BJ (cell line): ENCODE results near the gene ZNF292. TPM values are rescaled to one million over a fixed set of nuclear protein-coding genes. Genes with fewer than 3 reads are reported as not detected.

Source experiments
- CTCF ChIA-PET: fragments of 350-600 bp; formaldehyde crosslinking; extraction: SDS; loops from one replicate; lab custom pipeline; 2021; ENCODE audit warnings: antibody characterized with exemption, inconsistent platforms; lab: Yijun Ruan, JAX
- POLR2A ChIA-PET: fragments of 300-600 bp; sonication (Branson Sonifier 250); formaldehyde crosslinking; extraction: SDS; loops from one replicate; lab custom pipeline; 2021; ENCODE audit warnings: antibody characterized with exemption; lab: Charles Lee
- DNase-seq: peaks from one replicate; pipeline ENCODE4 v3.0.0-alpha.2; 2011; ENCODE audit warnings: low read depth
- H3K27me3 ChIP-seq: 2 replicates; pipeline ENCODE4 v1.6.0; 2011; ENCODE audit warnings: low read length; ENCODE audit not compliant: control insufficient read depth, insufficient read depth
- H3K36me3 ChIP-seq: 2 replicates; pipeline ENCODE4 v1.5.1; 2011; ENCODE audit warnings: low read length; ENCODE audit not compliant: control insufficient read depth, insufficient read depth
- H3K4me3 ChIP-seq: 2 replicates; pipeline ENCODE4 v1.5.1; 2011; ENCODE audit warnings: low read depth, mild to moderate bottlenecking, control low read depth, low read length
- polyA plus RNA-seq: library from polyadenylated mRNA; depleted of rRNA; stranded (reverse); fragments of >200 nt; gene quantifications from 2 replicates; pipeline ENCODE4 v1.2.3, GENCODE V29; 2011
- TF ChIP-seq, protein P1 (sequence below): IDR thresholded peaks from 2 replicates; pipeline ENCODE4 v1.5.1; 2011; ENCODE audit warnings: low read depth, mild to moderate bottlenecking, control low read depth, inconsistent platforms, low read length, moderate library complexity; ENCODE audit not compliant: insufficient read depth

Gene ZNF292
- polyA plus RNA-seq, 1 experiment: 4.1 TPM

DNA sequence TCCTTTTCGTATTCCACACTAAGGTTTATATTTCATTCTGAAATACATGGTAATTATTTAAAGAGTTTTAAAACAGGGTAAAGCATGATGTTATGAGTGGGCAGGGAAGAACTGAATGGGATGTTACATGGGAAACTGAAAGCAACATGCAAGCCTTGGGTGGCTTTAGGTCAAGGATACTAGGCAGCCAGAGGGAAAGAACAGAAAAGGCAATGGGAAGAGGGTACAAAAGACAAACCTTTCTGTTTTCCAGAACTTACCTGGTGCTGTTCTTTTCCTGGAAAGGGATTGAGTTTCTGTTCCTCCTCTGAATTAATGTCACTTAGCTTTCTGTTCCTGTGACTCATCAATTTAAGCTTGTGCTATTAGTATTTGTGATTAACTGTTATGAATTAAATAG, 95.9 kb downstream of the ZNF292 start:
- H3K27me3 ChIP-seq: no peaks in the 10 kb centered on the region
- no peak overlapping the region for H3K4me3 ChIP-seq
- peaks cover 12% of the 10 kb centered on the region for H3K36me3 ChIP-seq
- CTCF ChIA-PET: no interaction called here
- DNase-seq: no peak
- TF ChIP-seq, protein P1, sequence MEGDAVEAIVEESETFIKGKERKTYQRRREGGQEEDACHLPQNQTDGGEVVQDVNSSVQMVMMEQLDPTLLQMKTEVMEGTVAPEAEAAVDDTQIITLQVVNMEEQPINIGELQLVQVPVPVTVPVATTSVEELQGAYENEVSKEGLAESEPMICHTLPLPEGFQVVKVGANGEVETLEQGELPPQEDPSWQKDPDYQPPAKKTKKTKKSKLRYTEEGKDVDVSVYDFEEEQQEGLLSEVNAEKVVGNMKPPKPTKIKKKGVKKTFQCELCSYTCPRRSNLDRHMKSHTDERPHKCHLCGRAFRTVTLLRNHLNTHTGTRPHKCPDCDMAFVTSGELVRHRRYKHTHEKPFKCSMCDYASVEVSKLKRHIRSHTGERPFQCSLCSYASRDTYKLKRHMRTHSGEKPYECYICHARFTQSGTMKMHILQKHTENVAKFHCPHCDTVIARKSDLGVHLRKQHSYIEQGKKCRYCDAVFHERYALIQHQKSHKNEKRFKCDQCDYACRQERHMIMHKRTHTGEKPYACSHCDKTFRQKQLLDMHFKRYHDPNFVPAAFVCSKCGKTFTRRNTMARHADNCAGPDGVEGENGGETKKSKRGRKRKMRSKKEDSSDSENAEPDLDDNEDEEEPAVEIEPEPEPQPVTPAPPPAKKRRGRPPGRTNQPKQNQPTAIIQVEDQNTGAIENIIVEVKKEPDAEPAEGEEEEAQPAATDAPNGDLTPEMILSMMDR: no peak
- POLR2A ChIA-PET: no interaction called here

DNA sequence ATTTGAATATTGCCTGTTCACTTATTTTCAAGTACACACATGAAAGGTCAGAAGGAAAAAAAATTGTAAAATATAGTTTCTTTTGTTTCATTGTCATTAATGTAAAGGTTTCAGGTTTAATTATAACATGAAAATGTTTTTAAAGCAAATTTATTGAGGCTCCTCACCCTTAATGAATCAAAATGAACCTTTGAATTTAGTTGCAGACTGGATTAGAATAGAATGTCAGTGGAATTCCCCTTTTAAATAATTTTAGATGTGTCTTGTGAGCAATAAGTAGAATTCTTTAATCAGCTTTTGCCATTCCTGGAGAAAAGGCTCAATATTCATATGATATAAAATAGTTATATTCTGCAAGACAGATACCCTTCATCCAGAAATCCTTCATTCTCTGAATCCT, 96.4 kb downstream of the ZNF292 start:
- TF ChIP-seq, protein P1: no peak
- POLR2A ChIA-PET: no interaction called here
- no peaks in the 10 kb centered on the region for H3K27me3 ChIP-seq
- H3K4me3 ChIP-seq: no peak overlapping the region
- CTCF ChIA-PET: no interaction called here
- H3K36me3 ChIP-seq: peaks cover 10% of the 10 kb centered on the region
- DNase-seq: no peak

DNA sequence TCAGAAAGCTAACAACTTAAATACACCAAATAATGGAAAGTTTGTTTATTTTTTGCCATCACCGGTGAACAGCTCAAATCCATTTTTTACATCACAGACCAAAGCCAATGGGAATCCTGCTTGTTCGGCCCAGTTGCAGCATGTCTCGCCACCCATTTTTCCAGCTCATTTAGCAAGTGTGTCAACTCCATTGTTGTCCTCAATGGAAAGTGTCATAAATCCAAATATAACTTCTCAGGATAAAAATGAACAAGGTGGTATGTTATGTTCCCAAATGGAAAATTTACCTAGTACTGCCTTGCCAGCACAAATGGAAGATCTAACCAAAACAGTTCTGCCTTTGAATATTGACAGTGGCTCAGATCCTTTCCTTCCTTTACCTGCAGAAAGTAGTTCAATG, 101.7 kb downstream of the ZNF292 start:
- Histone ChIP-seq H3K4me3 (no peak overlapping the region), H3K27me3 (no peaks in the 10 kb centered on the region), H3K36me3 (peaks cover 2% of the 10 kb centered on the region)
- CTCF ChIA-PET: no interaction called here
- DNase-seq: no peak
- POLR2A ChIA-PET: no interaction called here
- TF ChIP-seq, protein P1: no peak

DNA sequence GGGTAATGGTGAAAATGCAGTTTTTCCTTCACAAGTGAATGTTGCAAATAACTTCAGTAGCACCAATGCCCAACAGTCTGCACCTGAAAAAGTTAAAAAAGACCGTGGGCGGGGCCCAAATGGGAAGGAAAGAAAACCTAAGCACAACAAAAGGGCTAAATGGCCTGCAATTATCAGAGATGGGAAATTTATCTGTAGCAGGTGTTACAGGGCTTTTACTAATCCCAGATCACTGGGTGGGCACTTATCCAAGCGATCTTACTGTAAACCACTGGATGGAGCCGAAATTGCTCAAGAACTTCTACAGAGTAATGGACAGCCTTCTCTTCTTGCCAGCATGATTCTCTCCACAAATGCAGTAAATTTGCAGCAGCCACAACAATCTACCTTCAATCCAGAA, 102.2 kb downstream of the ZNF292 start:
- TF ChIP-seq, protein P1: no peak
- POLR2A ChIA-PET: no interaction called here
- CTCF ChIA-PET: no interaction called here
- DNase-seq: no peak
- H3K4me3 ChIP-seq: no peak overlapping the region
- no peaks in the 10 kb centered on the region for H3K27me3 ChIP-seq
- peaks cover 2% of the 10 kb centered on the region for H3K36me3 ChIP-seq

DNA sequence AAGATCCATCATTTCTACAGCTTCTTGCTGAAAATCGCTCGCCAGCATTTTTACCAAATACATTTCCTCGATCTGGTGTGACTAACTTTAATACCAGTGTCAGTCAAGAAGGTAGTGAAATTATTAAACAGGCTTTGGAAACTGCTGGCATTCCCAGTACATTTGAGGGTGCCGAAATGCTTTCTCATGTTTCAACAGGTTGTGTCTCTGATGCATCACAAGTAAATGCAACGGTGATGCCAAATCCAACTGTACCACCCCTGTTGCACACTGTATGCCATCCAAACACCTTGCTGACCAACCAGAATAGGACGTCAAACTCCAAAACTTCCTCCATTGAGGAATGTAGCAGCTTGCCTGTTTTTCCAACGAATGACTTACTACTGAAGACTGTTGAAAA, 102.6 kb downstream of the ZNF292 start:
- TF ChIP-seq, protein P1: no peak
- ChIA-PET CTCF (no interaction called here), POLR2A (no interaction called here)
- DNase-seq: no peak
- peaks cover 2% of the 10 kb centered on the region for H3K36me3 ChIP-seq
- no peaks in the 10 kb centered on the region for H3K27me3 ChIP-seq
- no peak overlapping the region for H3K4me3 ChIP-seq
